Measurements from ENCODE around the gene IPO8.

DNA sequence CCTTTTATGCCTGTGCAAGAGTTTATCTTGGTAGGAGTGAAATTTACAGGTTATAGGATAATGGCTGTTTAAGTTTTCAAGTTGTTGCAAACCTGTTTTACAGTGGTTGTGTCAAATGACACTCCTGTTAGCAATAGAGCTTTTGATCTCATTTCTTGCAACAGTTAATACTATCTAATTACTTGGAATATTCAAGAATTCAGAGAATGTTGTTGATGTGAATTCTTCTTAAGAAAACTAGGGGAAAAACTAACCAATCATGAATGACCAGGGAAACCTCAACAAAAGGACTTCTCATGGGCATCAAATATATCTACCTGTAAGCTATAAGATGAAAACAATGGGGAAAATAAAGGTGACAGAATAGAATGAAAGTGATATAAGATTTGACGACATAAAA lies 85.0 kb downstream of the IPO8 start:
- TF ChIP-seq POLR2AphosphoS5 (IDR thresholded peaks at IDR 0.05; ENCODE audit: borderline replicate concordance, low read depth, low read length) (no peak), EZH2 (IDR thresholded peaks at IDR 0.05) (no peak), FOXP2 (optimal IDR thresholded peaks at IDR 0.05; ENCODE audit: control extremely low read depth, extremely low read length, insufficient read depth) (no peak)
